Right kidney (tissue), 1 donor: Measurements from ENCODE around the gene SSRP1.
"Not testable (repeated sequence)": the region's sequence is repeated elsewhere in the genome, so short reads cannot be mapped to it uniquely, and the experiment has no call there.

Experiments
- DNase-seq: peaks from one replicate; pipeline ENCODE4 v3.0.0-alpha.2; 2016

Gene SSRP1

DNA sequence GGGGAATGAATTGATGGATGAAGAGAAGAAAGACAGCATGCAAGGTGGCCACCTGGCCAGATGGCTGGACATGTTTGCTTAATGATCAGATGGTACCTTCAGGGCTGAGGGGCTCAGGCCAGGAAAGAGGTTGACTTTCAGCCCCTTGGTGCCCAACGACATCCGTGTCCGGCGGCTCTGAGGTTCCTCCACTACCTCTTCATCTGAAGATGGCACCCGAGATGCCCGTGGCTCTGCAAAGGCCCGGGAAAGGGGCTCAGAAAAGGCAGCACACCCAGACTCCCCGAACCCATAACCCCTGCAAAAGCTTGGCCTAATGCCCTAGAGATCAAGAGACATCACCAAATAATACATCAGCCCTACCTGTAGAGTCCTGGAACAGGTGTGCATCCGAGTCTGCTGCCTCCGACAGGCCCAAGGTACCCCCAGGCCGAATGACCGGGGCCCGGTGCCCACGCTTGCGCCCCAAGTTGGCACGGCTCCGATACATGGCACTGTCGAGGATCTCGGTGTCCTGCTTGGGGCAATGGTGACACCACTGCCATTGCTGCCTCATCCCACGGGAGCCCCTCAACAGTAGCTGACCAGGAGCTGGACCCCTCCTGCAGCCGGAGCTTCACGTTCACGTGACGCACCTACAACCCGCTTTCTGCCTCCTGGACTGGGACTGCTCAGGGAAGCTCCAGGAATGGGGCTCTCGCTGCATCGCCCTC lies 33.8 kb downstream of the SSRP1 start:
- DNase-seq, result no peak

DNA sequence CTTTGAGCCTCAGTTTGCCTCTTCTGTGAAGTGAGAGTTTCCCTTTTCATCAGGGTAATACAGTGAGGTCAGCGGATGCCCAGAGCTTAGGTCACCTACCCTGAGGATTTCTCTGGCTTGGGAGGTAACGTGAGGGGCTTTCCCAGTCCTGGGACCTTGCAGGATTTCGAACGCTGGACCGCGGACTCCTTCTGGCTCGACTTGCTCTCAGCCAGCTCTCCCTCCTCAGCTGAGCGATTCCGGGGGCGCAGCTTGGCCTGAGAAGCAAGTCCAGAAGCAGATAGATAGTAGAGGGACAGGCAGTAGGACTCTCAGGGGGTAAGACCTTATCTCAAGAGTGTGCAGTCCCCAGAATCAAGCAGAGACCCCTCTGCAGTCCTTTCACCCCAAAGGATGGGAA lies 34.9 kb downstream of the SSRP1 start:
- DNase-seq, result no peak

- no peak for DNase-seq
Measured at GRCh38 chr11:57299150-57299737, 36.4 kb downstream of the SSRP1 start.

DNA sequence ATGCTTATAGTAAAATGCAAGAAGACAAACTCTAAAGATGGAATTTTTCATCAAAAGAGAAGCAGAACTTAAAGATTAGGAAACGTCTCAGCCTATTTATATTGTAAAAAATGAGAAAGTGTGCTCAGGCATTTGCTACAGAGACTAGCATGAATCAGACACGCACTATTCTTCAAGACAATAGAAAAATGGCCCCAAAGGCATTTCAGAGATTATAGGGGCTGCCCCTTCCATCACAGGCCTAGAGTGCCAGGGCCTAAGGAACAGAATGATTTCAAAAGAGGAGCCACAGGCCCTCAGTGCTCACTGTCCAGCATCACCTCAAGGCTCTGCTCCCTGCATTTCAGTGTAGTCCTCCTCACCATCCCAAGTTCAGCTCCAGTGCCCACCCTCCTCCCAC lies 38.5 kb downstream of the SSRP1 start:
- DNase-seq, result no peak

- DNase-seq, result not testable (repeated sequence)
Measured at GRCh38 chr11:57296205-57296604, 39.5 kb downstream of the SSRP1 start.

DNA sequence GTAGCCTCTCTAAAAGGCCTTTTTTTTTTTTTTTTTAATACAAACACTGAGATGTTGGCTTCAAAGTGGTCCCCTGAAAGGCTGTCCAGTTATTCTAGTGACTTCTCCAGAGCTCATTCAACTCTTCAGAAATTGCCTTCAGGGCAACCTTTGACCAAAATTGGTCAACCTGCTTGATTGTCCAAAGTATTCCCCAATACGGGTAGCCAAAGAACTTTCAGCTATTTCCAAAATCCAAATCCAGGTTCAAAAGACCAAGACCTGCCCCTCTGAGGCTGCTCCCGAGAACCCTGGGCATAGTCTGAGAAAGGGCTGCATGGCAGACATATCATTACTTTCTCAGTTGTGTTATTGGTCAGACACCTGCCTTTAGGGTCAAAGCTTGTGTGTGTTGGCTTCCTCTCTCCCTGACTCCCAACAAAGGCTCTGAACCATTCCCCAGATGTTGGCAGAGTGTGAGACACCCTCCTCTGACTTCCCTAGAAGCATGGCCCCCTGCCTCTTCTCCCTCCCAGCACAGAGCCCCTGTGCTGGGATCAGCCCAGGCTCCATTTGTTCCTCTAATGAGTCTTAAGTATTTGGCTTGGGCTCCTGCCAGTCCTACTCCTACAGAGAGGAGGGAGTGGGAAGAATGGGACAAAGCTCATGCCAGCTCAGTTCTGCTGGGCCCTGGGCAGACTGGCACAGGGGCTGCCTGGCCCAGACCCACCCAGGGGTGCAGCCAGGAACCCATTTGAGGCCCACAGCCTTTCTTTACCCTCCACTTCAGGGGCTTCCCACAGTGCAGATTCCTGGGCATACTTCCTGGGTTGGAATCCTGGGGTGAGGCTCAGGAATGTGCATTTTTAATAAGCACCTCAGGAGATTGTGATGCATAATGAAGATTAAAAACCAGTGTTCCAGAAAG lies 41.2 kb downstream of the SSRP1 start:
- peak; percentile 40 for DNase-seq

DNA sequence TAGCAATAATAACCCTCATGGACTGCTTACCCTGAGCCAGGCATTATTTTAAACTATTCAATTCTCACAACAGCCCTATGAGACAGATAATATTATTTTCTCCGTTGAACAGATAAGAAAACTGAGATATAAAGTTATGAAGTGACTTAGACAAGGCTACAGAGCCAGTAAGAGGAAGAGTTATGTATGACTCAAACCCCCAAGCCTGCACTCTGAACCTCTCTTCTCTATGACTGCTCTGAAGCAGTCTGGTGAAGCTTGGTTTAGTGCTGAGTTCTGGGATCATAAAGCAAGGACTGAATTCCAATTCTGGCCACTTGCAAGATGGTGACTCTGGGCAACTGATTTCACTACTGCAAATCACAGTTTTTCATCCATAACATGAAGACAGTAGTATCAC lies 45.4 kb downstream of the SSRP1 start:
- DNase-seq, result no peak

GRCh38 chr11:57288771-57289579 lies 46.7 kb downstream of the SSRP1 start:
- peak; percentile 37 for DNase-seq

DNA sequence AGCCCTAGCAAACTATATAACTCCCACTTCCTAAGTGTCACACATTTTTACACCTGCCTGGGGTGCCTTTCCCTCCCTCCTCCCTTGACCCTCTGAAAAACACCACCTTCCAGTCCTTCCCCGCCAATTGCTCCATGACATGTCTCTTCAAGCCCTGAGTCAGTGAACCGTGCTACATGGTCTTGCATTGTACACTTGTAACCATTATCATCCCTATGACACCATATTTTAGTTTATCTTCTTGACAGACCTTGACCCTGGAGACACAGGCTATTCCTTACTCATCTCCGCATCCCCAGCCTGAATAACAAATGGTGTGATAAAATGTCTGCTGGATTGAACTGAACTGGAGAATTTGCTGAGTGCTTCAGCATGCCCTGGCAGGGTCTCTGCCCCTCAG lies 47.8 kb downstream of the SSRP1 start:
- no peak for DNase-seq

DNA sequence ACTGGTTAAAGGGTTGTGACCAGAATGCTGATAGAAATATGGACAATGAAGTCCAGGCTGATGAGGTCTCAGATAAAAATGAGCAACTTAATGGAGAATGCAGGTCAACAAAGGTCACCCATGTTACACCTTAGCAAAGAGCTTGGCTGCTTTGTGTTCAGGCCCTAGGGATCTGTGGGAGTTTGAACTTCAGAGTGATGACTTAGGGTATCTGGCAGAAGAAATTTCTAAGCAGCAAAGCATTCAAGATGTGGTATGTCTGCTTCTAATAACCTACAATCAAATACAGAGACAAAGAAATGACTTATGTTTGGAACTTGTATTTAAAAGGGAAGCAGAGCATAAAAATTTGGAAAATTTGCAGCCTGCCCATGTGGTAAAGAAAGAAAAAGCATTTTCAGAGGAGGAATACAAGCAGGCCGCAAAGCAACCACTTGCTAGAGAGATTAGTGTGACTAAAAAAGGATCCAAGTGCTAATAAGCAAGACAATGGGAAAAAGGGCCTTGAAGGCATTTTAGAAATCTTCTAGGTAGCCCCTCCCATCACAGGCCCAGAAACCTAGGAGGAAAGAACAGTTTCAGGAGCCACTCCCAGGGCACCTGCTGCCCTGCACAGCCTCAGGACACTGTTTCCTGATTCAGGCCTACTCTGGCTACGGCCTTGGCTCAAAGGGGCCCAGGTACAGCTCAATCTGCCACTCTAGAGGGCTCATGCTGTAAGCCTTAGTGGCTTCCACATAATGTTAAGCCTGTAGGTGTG lies 52.3 kb downstream of the SSRP1 start:
- no peak for DNase-seq

- DNase-seq, result not testable (repeated sequence)
Measured at GRCh38 chr11:57281546-57281945, 54.1 kb downstream of the SSRP1 start.

DNA sequence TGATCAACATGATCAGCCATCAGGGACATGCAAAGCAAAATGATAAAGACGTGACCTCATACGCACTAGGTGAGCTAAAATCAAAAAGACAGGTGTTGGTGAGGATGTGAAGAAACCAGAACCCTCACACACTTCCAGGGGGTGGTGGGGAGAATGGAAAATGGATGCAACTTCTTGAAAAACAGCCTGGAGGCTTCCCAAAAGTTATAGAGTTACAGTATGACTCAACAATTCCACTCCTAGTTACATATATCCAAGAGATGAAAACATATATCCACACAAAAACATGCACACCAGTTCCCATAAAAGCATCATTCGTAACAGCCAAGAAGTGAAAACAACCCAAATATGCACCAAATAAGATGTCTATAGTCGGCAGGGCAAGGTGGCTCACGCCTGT lies 56.6 kb downstream of the SSRP1 start:
- DNase-seq, result no peak

GRCh38 chr11:57278721-57279095 lies 57.0 kb downstream of the SSRP1 start:
- DNase-seq, result no peak

DNA sequence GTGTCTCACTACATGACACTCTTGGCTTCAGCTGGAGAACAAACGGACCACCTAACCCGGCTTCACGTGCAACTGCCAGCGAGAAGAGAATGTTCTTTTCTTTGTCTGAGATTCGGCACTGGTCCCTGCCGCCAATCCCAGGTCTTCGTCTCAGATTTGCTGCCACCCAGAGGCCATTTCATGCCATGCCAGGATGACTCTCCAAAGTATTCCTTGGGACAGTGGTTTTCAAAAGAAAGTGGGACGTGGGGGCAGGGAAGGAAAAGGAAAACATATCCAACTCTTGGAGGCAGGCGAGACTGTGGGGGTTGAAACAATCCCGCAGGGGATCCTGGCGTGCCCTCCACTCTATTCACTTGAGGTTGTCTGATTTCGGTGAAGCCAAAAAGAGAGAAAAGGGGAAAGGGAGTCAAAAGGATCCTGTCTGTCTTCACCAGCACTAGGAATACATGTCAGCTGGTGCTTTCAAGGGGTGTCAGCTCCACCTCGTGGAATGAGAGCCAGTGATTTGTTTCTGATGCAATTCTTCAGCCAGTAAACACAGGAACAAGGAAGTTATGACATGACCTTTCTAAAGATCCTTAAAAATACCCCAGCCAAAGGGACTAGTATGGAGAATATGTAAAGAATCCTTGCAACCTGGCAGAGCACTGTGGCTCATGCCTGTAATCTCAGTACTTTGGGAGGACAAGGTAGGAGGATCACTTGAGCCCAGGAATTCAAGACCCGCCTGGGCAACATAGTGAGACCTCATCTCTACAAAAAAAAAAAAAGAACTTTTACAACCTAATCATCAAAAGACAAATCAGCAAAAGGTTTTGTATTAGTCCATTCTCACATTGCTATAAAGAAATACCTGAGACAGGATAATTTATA lies 57.6 kb downstream of the SSRP1 start:
- DNase-seq, result peak; percentile 68

GRCh38 chr11:57276971-57277675 lies 58.6 kb downstream of the SSRP1 start:
- no peak for DNase-seq

- no peak for DNase-seq
Measured at GRCh38 chr11:57276169-57276970, 59.3 kb downstream of the SSRP1 start.
